Tibial nerve (tissue), 4 donors: Measurements from ENCODE around the gene SPATA21.

Experiments
- CTCF ChIP-seq, 5 experiments: fragments of 200-600 bp in 3 of 5; fragments of 450-650 bp in 2 of 5; sonication (generic) in 3 of 5; IDR thresholded peaks; one replicate each; pipeline ENCODE4 v1.5.1; 2016 to 2019; ENCODE audit warnings: antibody characterized with exemption in 5 of 5, mild to moderate bottlenecking in 3 of 5, moderate library complexity in 2 of 5
- EP300 ChIP-seq, 2 donors: sonication (generic); formaldehyde crosslinking; IDR thresholded peaks; one replicate each; pipeline ENCODE4 v1.6.1; 2017; ENCODE audit warnings: antibody characterized with exemption in 2 of 2, mild to moderate bottlenecking in 1 of 2
- POLR2A ChIP-seq, 2 donors: fragments of 450-650 bp; IDR thresholded peaks; one replicate each; pipeline ENCODE4 v1.6.1; 2017; ENCODE audit warnings: antibody characterized with exemption in 2 of 2, mild to moderate bottlenecking in 2 of 2, moderate library complexity in 2 of 2

- TF ChIP-seq CTCF (IDR thresholded peaks at IDR 0.05) (no peak), EP300 (IDR thresholded peaks at IDR 0.05) (no peak), POLR2A (IDR thresholded peaks at IDR 0.05) (no peak)
Measured at GRCh38 chr1:16396591-16396990, 40.6 kb downstream of the SPATA21 start.
